ENCODE data around the gene PSMD3. TPM values are rescaled to one million over a fixed set of nuclear protein-coding genes. Genes with fewer than 3 reads are reported as not detected.
A peak's percentile ranks its signal among the peaks of the same experiment; 100 is the strongest.

The PSMD3 gene
- total and polyA plus RNA-seq, 9 of the 15 experiments (the other 6 are each of a cell fraction or from before 2014, with no cell fraction given) = 2.0 to 251 (median 135) TPM

DNA sequence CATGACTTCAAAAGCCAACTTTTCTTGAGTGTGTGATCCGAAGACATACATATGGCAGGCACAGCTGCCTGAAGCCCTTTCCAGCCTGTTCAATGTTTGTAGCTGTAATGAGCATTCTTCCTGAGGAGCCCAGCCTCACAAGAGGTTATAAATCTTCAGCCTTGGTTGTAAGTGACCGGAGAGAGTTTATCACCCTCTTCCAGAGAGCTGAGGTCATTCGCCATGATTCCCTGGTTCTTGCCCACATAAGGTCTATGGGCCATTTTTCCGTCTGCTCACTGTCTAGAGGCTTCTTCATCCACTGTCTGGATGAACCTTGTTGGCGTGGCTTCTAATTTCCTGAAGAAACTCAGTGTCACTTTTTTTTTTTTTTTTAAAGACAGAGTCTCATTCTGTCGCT lies 24.9 kb downstream of the PSMD3 start (continued):
- TF ChIP-seq, protein P1, sequence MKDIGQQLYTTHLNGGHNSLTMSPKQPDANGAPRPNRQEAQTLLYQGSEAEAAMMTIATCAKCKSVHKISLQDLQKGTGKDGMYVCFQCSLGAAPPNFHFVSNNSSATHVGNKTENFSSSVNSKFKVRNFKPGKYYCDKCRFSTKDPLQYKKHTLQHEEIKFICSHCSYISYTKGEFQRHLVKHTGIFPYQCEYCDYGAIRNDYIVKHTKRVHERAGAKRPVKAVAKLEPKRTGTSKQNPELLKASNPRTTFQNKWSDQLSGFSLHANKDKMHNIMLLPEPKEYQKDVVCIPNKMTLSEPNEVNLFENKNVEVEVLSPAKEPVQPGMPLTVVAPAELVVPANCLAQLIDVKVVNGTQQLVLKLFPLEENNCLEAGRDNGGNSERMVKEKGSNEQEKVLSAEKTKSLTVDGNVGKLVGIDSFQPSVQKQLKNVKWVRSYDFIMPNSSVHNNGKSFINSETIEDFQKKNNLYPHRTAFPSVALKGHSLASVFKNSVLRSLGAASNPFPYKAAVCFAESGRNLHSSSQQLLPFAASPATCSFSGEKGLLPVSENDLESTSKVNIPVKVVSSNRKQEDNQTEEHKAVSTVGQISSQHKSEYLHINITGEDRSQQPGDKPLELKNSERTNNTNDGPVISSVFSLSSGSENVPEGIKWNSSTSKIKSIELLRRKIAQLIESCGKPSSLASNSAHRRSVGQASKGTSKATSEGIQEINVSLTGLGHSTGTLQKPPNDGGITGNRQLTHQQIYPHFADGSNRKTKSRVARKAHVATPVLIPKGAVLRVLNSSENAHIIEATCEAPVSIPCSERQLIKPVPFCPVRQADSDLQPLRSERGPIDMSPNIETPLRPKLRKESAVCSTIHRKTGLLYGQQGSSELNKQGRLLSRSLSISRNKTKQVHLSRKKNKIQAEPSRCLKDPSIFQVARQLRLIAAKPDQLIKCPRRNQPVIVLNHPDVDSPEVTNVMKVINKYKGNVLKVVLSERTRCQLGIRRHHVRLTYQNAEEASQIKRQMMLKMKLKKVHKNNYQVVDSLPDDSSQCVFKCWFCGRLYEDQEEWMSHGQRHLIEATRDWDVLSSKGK (CRISPR knock-in tag; IDR thresholded peaks at IDR 0.05) = no peak
- TF ChIP-seq NFIC (IDR thresholded peaks at IDR 0.05) (no peak), MCM2 (IDR thresholded peaks at IDR 0.05; ENCODE audit: low read depth) (no peak), PCBP1 (IDR thresholded peaks at IDR 0.05; ENCODE audit: low read depth, low read length, poor library complexity, severe bottlenecking) (no peak), CLOCK (CRISPR knock-in tag; IDR thresholded peaks at IDR 0.05; ENCODE audit: borderline replicate concordance) (no peak), PYGO2 (tag; IDR thresholded peaks at IDR 0.05) (no peak), ETS2 (tag; IDR thresholded peaks at IDR 0.05; ENCODE audit: borderline replicate concordance, poor library complexity, severe bottlenecking) (no peak), MTA1 (IDR thresholded peaks at IDR 0.05; ENCODE audit: borderline replicate concordance) (no peak), SNAPC5 (CRISPR knock-in tag; IDR thresholded peaks at IDR 0.05) (no peak), ZNF3 (CRISPR knock-in tag; IDR thresholded peaks at IDR 0.05) (no peak), ZNF253 (CRISPR knock-in tag; conservative IDR thresholded peaks at IDR 0.05) (no peak), DPF2 (IDR thresholded peaks at IDR 0.05) (peak; percentile 82), MAFG (tag; conservative IDR thresholded peaks at IDR 0.05) (no peak), ZNF764 (CRISPR knock-in tag; IDR thresholded peaks at IDR 0.05; ENCODE audit: low read depth) (no peak), XRCC4 (IDR thresholded peaks at IDR 0.05; ENCODE audit: extremely low read depth, insufficient read depth, insufficient read length) (no peak), EP300 (IDR thresholded peaks at IDR 0.05; ENCODE audit: low read length) (0 out of 2 replicates have a peak, but pooled peaks have one; percentile 25), ZNF134 (CRISPR knock-in tag; conservative IDR thresholded peaks at IDR 0.05) (no peak)
- TF ChIP-seq, protein P2, sequence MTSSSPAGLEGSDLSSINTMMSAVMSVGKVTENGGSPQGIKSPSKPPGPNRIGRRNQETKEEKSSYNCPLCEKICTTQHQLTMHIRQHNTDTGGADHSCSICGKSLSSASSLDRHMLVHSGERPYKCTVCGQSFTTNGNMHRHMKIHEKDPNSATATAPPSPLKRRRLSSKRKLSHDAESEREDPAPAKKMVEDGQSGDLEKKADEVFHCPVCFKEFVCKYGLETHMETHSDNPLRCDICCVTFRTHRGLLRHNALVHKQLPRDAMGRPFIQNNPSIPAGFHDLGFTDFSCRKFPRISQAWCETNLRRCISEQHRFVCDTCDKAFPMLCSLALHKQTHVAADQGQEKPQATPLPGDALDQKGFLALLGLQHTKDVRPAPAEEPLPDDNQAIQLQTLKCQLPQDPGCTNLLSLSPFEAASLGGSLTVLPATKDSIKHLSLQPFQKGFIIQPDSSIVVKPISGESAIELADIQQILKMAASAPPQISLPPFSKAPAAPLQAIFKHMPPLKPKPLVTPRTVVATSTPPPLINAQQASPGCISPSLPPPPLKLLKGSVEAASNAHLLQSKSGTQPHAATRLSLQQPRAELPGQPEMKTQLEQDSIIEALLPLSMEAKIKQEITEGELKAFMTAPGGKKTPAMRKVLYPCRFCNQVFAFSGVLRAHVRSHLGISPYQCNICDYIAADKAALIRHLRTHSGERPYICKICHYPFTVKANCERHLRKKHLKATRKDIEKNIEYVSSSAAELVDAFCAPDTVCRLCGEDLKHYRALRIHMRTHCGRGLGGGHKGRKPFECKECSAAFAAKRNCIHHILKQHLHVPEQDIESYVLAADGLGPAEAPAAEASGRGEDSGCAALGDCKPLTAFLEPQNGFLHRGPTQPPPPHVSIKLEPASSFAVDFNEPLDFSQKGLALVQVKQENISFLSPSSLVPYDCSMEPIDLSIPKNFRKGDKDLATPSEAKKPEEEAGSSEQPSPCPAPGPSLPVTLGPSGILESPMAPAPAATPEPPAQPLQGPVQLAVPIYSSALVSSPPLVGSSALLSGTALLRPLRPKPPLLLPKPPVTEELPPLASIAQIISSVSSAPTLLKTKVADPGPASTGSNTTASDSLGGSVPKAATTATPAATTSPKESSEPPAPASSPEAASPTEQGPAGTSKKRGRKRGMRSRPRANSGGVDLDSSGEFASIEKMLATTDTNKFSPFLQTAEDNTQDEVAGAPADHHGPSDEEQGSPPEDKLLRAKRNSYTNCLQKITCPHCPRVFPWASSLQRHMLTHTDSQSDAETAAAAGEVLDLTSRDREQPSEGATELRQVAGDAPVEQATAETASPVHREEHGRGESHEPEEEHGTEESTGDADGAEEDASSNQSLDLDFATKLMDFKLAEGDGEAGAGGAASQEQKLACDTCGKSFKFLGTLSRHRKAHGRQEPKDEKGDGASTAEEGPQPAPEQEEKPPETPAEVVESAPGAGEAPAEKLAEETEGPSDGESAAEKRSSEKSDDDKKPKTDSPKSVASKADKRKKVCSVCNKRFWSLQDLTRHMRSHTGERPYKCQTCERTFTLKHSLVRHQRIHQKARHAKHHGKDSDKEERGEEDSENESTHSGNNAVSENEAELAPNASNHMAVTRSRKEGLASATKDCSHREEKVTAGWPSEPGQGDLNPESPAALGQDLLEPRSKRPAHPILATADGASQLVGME (CRISPR knock-in tag; IDR thresholded peaks at IDR 0.05) = no peak

Data from K562 (cell line).